Choroid plexus epithelial cell (primary cell): Measurements from ENCODE around the gene ZNF555.
"Not testable (repeated sequence)": the region's sequence is repeated elsewhere in the genome, so short reads cannot be mapped to it uniquely, and the experiment has no call there.

Experiments used
- DNase-seq: peaks from one replicate; pipeline ENCODE4 v3.0.0-alpha.2; 2010; ENCODE audit warnings: low read depth
- H3K4me3 ChIP-seq: 2 replicates; pipeline ENCODE4 v1.5.1; 2011; ENCODE audit warnings: low read depth, mild to moderate bottlenecking, control low read depth, low read length, moderate library complexity
- TF ChIP-seq, protein P1 (sequence below): conservative IDR thresholded peaks from 2 replicates; pipeline ENCODE4 v1.5.1; 2011; ENCODE audit warnings: low read depth, mild to moderate bottlenecking, control low read depth, inconsistent platforms, low read length, moderate library complexity

The ZNF555 gene

DNA sequence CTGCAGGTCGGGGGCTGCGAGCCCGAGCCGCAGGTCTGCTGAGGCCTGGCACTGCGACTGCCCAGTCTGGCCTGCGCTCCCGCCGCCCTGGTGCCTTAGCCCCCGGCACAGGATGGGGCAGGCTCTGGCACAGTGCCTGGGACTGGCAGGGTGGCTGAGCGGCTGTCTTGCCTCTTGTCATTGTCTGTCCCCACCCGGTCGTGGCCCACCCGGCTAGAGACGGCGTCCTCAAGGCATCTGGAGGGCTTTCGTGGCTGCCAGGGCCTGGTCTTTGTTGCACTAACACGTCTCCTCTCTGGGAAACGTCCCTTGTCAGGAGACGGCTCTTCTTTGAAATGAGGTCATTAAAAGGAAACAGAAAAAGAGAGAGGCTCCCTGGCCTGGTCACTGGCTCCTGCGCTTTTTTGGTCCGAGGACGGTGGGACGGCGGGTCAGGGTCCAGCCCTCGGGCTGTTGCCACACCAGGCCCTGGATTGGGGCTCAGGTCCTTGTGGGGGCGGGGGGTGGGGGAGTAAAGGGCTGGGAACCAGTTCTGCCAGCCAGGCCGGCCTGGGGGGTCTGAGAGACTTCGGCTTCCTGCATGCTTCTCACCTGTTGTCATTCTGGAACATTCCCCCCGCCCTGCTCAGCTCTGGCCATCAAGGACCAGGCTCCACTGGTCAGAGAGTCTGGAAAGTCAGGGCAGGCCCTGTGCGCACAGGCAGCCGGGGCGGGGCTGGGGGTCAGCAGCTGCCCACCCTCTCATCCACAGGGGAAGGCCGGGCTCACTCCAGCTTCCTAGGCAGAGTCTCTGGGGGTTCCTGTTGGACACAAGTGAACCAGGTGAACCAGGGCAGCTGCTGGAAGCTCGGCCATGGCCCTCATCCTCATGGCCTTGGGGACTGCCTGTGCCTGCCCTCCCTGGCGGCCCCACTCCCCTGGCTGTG lies 27.8 kb upstream of the ZNF555 start:
- no peak for DNase-seq
- no peak overlapping the region for H3K4me3 ChIP-seq
- TF ChIP-seq, protein P1, sequence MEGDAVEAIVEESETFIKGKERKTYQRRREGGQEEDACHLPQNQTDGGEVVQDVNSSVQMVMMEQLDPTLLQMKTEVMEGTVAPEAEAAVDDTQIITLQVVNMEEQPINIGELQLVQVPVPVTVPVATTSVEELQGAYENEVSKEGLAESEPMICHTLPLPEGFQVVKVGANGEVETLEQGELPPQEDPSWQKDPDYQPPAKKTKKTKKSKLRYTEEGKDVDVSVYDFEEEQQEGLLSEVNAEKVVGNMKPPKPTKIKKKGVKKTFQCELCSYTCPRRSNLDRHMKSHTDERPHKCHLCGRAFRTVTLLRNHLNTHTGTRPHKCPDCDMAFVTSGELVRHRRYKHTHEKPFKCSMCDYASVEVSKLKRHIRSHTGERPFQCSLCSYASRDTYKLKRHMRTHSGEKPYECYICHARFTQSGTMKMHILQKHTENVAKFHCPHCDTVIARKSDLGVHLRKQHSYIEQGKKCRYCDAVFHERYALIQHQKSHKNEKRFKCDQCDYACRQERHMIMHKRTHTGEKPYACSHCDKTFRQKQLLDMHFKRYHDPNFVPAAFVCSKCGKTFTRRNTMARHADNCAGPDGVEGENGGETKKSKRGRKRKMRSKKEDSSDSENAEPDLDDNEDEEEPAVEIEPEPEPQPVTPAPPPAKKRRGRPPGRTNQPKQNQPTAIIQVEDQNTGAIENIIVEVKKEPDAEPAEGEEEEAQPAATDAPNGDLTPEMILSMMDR = no peak

DNA sequence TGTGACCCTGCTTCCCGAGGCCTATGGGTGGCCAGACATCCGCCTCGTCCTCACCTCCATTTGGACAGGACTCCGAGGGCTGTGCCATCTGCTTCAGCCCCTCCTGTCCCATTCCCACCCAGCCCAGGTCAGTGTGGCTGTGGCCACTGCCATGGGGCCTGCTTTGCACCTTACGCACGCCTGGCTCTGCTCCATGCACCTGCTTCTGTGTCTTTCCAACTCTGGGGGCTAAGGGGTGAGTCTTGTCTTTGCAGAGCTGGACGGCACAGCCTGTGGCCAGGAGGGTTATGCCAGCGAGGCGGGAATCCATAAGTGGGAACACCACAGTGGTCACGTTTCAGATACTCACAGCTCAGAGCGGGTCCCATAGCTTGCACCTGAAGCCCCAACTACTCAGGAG lies 26.8 kb upstream of the ZNF555 start:
- no peak for DNase-seq
- TF ChIP-seq, protein P1 = no peak
- no peak overlapping the region for H3K4me3 ChIP-seq

DNA sequence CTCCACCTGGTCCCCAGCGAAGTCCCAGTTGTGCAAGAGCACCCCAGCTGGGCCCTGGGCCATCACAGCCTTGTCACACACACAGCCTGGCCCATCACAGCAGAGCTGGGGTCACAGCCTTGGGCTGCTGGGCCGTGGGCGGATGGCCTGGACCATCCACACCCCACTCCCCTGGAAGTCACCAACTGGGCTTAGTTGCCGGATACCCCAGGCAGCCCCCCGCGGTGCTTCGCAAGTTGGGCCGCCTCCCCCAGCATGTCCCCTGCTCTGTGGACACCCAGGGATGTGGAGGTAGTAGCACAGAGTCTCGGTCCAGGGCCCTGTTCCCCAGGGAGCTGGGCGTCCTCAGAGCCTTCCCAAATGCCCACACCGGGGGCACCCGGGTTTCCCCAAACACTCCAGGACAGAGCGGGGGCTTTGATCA lies 26.1 kb upstream of the ZNF555 start:
- TF ChIP-seq, protein P1 = no peak
- no peak for DNase-seq
- no peak overlapping the region for H3K4me3 ChIP-seq

DNA sequence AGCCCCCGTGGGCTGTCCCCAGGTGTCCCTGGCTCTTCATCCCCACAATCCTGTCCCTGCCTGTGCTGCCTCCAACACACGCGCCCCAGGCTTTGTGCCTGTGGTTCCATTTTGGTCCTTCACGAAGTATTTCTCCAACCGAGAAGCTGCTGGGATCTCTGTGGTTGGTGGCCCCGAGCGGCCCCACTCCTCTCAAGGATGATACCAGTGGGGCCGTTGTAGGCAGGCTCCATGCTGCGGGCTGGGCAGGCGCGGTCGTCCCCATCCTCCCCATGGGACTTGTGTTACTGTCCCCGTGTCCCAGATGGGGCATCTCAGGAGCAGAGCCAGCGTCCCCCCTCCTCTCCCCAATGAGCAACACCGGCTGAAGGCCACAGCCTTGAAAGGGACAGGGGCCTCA lies 25.4 kb upstream of the ZNF555 start:
- DNase-seq = no peak
- TF ChIP-seq, protein P1 = no peak
- no peak overlapping the region for H3K4me3 ChIP-seq

DNA sequence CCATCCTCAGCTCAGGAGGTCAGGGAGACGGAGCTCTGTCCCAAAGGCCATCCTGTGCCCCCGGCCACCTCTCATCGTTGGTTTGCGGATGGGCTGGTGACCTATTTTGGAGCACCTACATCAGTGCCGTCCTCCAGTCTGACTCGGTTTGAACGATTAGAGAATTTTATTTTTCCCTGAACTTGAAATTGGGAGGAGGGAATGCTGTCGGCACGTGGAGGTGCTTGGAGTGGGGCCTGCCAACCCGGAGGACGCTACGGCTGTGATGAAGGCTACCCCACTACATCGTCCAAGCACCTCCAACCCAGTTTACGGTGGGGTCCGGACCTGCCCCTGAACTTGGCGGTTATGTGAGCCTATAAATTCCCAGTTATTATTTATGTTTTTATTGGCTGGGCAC lies 24.6 kb upstream of the ZNF555 start:
- DNase-seq = no peak
- TF ChIP-seq, protein P1 = no peak

DNA sequence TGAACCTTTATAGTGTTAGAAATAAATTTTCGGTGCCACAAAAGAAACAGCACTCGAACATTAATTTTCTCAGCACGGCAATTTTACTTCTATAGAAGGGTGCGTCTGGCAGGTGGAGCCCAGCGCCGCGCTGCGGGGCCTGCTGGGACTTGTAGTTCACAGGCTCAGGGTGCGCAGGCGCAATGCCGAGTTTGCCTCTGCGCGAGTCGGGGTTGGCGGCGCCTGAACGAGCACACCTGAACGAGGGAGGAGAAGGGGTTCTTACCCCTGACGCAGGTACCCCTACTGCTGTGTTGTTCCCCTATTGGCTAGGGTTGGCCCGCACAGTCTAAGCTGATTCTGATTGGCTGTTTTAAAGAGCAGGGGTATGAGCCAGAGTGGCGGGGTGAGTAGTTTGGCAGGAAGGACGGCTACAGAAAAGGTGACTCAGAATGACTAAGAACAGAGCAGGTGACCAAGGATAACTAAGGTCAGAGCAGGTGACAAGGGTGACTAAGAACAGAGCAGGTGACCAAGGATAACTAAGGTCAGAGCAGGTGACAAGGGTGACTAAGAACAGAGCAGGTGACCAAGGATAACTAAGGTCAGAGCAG lies 23.9 kb upstream of the ZNF555 start:
- not testable (repeated sequence) for DNase-seq, H3K4me3 ChIP-seq

More for the DNA sequence above, 24.6 kb upstream of the ZNF555 start:
- no peak overlapping the region for H3K4me3 ChIP-seq

DNA sequence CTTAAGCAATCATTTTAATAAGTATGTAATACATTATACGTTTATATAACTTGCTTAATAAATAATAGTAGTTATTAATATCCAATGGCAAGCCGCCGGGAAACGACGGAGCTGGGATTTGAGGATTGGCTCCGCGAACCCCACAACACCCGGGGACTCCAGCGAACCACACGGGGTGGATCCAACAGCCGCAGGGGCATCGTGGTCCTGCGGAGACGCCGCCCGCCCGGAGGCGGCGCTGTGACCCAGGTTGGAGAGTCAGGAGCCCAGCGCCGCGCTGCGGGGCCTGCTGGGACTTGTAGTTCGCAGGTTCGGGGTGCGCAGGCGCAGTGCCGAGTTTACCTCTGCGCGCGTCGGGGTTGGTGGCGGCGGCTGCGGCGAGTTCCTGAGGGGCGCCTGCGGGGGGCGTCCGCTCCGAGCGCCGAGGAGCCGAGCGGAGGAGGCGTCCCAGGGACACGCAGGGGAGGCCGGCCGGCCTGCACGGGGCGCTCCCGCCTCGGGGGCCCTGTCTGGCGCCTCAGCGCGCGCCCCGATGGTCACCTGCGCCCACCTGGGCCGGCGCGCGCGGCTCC lies 21.6 kb upstream of the ZNF555 start, which contains the start of gene ZNF554:
Gene ZNF554 (plus strand): TSS at position 329 of the 572 bp plus-strand sequence. CDS start 204 bp downstream, at position 533.
- peak within 1 kb of the TSS; percentile 75 for H3K4me3 ChIP-seq
- DNase-seq = peak; percentile 98
- TF ChIP-seq, protein P1 = peak; percentile 92
